Suppressor macrophage (primary cell): Measurements from ENCODE around the gene RNF113B.
A peak's percentile ranks its signal among the peaks of the same experiment; 100 is the strongest.

Experiments
- DNase-seq, 4 experiments: peaks; one replicate each; pipeline ENCODE4 v3.0.0-alpha.2; 2020 to 2022

The RNF113B gene

GRCh38 chr13:98203646-98204326, 26.7 kb upstream of the RNF113B start:
- DNase-seq: no peak

GRCh38 chr13:98201984-98202383, 24.9 kb upstream of the RNF113B start:
- no peak for DNase-seq

- no peak for DNase-seq
These were observed 24.1 kb upstream of the RNF113B start for GRCh38 chr13:98201189-98201588.

GRCh38 chr13:98200211-98200878, 23.3 kb upstream of the RNF113B start:
- no peak for DNase-seq

- no peak for DNase-seq
These were observed 22.4 kb upstream of the RNF113B start for GRCh38 chr13:98199480-98199879.

GRCh38 chr13:98198683-98199082, 21.6 kb upstream of the RNF113B start:
- DNase-seq: no peak

- no peak for DNase-seq
These were observed 18.2 kb upstream of the RNF113B start for GRCh38 chr13:98195054-98195791.

- DNase-seq: no peak
These were observed 14.9 kb upstream of the RNF113B start for GRCh38 chr13:98192008-98192407.

- DNase-seq: no peak
These were observed 13.9 kb upstream of the RNF113B start for GRCh38 chr13:98190889-98191444.

- DNase-seq: peak in 1 of 4 experiments; percentile 1
These were observed 12.9 kb upstream of the RNF113B start for GRCh38 chr13:98189841-98190505.

GRCh38 chr13:98188544-98189166, 11.6 kb upstream of the RNF113B start:
- no peak for DNase-seq

GRCh38 chr13:98187965-98188261, 10.8 kb upstream of the RNF113B start:
- DNase-seq: no peak

GRCh38 chr13:98187155-98187964, 10.3 kb upstream of the RNF113B start:
- no peak for DNase-seq

- DNase-seq: no peak
These were observed 7.7 kb upstream of the RNF113B start for GRCh38 chr13:98184792-98185191.

- no peak for DNase-seq
These were observed 5.5 kb upstream of the RNF113B start for GRCh38 chr13:98182589-98182988.

- DNase-seq: no peak
These were observed 5.1 kb upstream of the RNF113B start for GRCh38 chr13:98182153-98182552.

- no peak for DNase-seq
These were observed 4.2 kb upstream of the RNF113B start for GRCh38 chr13:98181111-98181815.

- DNase-seq: no peak
These were observed 3.0 kb upstream of the RNF113B start for GRCh38 chr13:98180092-98180491.

- DNase-seq: no peak
These were observed 1.2 kb downstream of the RNF113B start for GRCh38 chr13:98175823-98176222.

GRCh38 chr13:98175043-98175442, 2.0 kb downstream of the RNF113B start:
- DNase-seq: no peak

- no peak for DNase-seq
These were observed 2.8 kb downstream of the RNF113B start for GRCh38 chr13:98174307-98174706.
